Measurements from ENCODE around the gene KCNJ2.
A peak's percentile ranks its signal among the peaks of the same experiment; 100 is the strongest.

The KCNJ2 gene

DNA sequence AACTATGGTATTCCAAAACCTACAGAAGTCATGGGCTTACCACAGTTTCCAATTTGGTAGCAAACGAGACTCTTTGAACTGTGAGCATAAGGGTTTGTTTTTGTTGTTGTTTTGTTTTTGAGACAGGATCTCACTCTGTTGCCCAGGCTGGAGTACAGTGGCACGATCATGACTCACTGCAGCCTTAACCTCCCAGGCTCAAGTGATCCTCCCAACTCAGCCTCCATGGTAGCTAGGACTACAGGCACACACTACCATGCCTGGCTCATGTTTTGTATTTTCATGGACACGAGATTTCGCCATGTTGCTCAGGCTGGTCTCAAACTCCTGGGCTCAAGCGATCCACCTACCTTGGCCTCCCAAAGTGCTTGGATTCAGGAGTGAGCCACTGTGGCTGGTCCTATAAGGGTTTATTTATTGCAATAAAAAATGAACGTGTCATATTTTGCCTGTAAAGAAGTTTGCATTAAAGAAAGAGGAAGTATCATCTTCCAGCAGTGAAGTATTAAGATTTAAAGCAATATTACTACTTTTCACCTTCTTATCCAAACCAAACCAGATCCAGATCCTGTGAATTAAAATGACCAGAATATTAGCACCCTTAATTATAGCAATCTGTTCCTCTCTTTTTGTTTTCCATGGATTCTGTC, 37.2 kb downstream of the KCNJ2 start:
- Histone ChIP-seq H3K4me2 (no peak overlapping the region), H3K4me3 (IDR thresholded peaks at IDR 0.05; ENCODE audit: insufficient read depth, low read depth, low read length) (no peak overlapping the region), H2AFZ (ENCODE audit: low read depth) (no peak overlapping the region), H3K9ac (no peak overlapping the region), H3K79me2 (ENCODE audit: insufficient read depth, low read depth) (no peaks in the 10 kb centered on the region), H3K4me1 (ENCODE audit: low read depth, poor library complexity, severe bottlenecking) (peaks cover 19% of the 10 kb centered on the region), H3K36me3 (ENCODE audit: insufficient read depth) (no peaks in the 10 kb centered on the region), H4K20me1 (ENCODE audit: insufficient read depth) (no peaks in the 10 kb centered on the region), H3K27me3 (ENCODE audit: insufficient read depth, low read depth) (no peaks in the 10 kb centered on the region), H3K27ac (no peak overlapping the region)
- no peak for TF ChIP-seq CTCF (conservative IDR thresholded peaks at IDR 0.05; ENCODE audit: low read depth, low read length)

DNA sequence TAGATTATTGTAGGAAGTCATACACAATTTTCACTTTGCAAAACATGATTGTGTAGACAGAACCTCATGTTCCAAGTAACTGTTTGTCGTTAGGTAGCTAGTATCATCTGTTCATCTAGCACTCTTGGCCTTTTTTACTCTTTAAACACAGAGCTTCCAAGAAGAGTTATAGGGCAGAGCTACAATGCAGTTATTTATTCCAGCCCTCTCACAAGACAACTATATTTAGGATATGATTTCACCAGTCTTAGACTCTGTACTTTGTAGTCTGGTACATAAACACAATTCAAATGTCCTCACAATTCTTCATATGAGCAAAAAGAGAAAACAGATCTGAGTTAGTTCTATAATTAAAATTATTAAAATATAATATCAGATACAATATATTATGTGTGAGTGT, 37.9 kb downstream of the KCNJ2 start:
- Histone ChIP-seq H3K4me1 (ENCODE audit: low read depth, poor library complexity, severe bottlenecking) (peaks cover 19% of the 10 kb centered on the region), H3K79me2 (ENCODE audit: insufficient read depth, low read depth) (no peaks in the 10 kb centered on the region), H3K9ac (no peak overlapping the region), H3K4me2 (no peak overlapping the region), H3K27ac (no peak overlapping the region), H3K36me3 (ENCODE audit: insufficient read depth) (no peaks in the 10 kb centered on the region), H2AFZ (ENCODE audit: low read depth) (no peak overlapping the region), H4K20me1 (ENCODE audit: insufficient read depth) (no peaks in the 10 kb centered on the region), H3K4me3 (IDR thresholded peaks at IDR 0.05; ENCODE audit: insufficient read depth, low read depth, low read length) (no peak overlapping the region), H3K27me3 (ENCODE audit: insufficient read depth, low read depth) (no peaks in the 10 kb centered on the region)
- no peak for TF ChIP-seq CTCF (conservative IDR thresholded peaks at IDR 0.05; ENCODE audit: low read depth, low read length)

- peak overlapping the region; percentile 14; the same call in 1 of the 2 replicates for H3K4me2 ChIP-seq
- H3K36me3 ChIP-seq (ENCODE audit: insufficient read depth) = no peaks in the 10 kb centered on the region
- H3K4me3 ChIP-seq (IDR thresholded peaks at IDR 0.05; ENCODE audit: insufficient read depth, low read depth, low read length) = no peak overlapping the region
- H4K20me1 ChIP-seq (ENCODE audit: insufficient read depth) = no peaks in the 10 kb centered on the region
- no peak for TF ChIP-seq CTCF (conservative IDR thresholded peaks at IDR 0.05; ENCODE audit: low read depth, low read length)
- no peak overlapping the region for H2AFZ ChIP-seq (ENCODE audit: low read depth)
- H3K27me3 ChIP-seq (ENCODE audit: insufficient read depth, low read depth) = no peaks in the 10 kb centered on the region
- H3K27ac ChIP-seq = no peak overlapping the region
- peaks cover 19% of the 10 kb centered on the region for H3K4me1 ChIP-seq (ENCODE audit: low read depth, poor library complexity, severe bottlenecking)
- H3K9ac ChIP-seq = no peak overlapping the region
- no peaks in the 10 kb centered on the region for H3K79me2 ChIP-seq (ENCODE audit: insufficient read depth, low read depth)
Observed at GRCh38 chr17:70208080-70208794, 38.9 kb downstream of the KCNJ2 start.

- Histone ChIP-seq H3K27ac (0 out of 2 replicates have a peak overlapping the region, but pooled peaks have one; percentile 1), H3K4me3 (IDR thresholded peaks at IDR 0.05; ENCODE audit: insufficient read depth, low read depth, low read length) (no peak overlapping the region), H4K20me1 (ENCODE audit: insufficient read depth) (no peaks in the 10 kb centered on the region), H3K4me1 (ENCODE audit: low read depth, poor library complexity, severe bottlenecking) (peaks cover 19% of the 10 kb centered on the region), H3K4me2 (peak overlapping the region; percentile 14; the same call in 1 of the 2 replicates), H2AFZ (ENCODE audit: low read depth) (0 out of 2 replicates have a peak overlapping the region, but pooled peaks have one; percentile 8), H3K79me2 (ENCODE audit: insufficient read depth, low read depth) (no peaks in the 10 kb centered on the region), H3K27me3 (ENCODE audit: insufficient read depth, low read depth) (no peaks in the 10 kb centered on the region), H3K36me3 (ENCODE audit: insufficient read depth) (no peaks in the 10 kb centered on the region), H3K9ac (no peak overlapping the region)
- TF ChIP-seq CTCF (conservative IDR thresholded peaks at IDR 0.05; ENCODE audit: low read depth, low read length) = no peak
Observed at GRCh38 chr17:70208825-70209555, 39.7 kb downstream of the KCNJ2 start.

Measured in KMS-11 (cell line).